OCI-LY7 (cell line): ENCODE results near the gene SLC9A9. TPM values are rescaled to one million over a fixed set of nuclear protein-coding genes. Genes with fewer than 3 reads are reported as not detected.

ENCODE experiments used
- BruUV-seq: library from RNA; stranded (reverse); fragments of 400-500 nt; replicated peaks from 2 replicates; lab custom pipeline; 2021; lab: Mats Ljungman, UMichigan
- CTCF ChIA-PET: fragments of 300-600 bp; sonication (Branson Sonifier 250); formaldehyde crosslinking; loops from one replicate; lab custom pipeline; 2022; ENCODE audit warnings: antibody characterized with exemption; ENCODE audit not compliant: unreplicated experiment; lab: Charles Lee
- POLR2A ChIA-PET: fragments of 300-600 bp; sonication (Branson Sonifier 250); formaldehyde crosslinking; loops from one replicate; lab custom pipeline; 2022; ENCODE audit warnings: antibody characterized with exemption; lab: Charles Lee
- DNase-seq: peaks from one replicate; pipeline ENCODE4 v3.0.0-alpha.2; 2015; ENCODE audit warnings: low spot score
- H2AFZ ChIP-seq: fragments of 200-600 bp; sonication (generic), shearing (Covaris generic); 2 replicates; pipeline ENCODE4 v1.6.1; 2014; ENCODE audit warnings: mild to moderate bottlenecking, antibody characterized with exemption, low read length, moderate library complexity
- H3K27ac ChIP-seq: fragments of 200-600 bp; sonication (generic); 2 replicates; pipeline ENCODE4 v1.5.1; 2014; ENCODE audit warnings: mixed run types, low read depth, mild to moderate bottlenecking, moderate library complexity, low read length, inconsistent platforms; ENCODE audit not compliant: poor library complexity, severe bottlenecking
- H3K36me3 ChIP-seq: fragments of 200-600 bp; sonication (generic); 2 replicates; pipeline ENCODE4 v1.6.1; 2014; ENCODE audit warnings: mild to moderate bottlenecking, antibody characterized with exemption, low read length, moderate library complexity, mixed read lengths; ENCODE audit not compliant: insufficient read depth
- H3K4me1 ChIP-seq: fragments of 200-600 bp; sonication (generic); 2 replicates; pipeline ENCODE4 v1.5.1; 2014; ENCODE audit warnings: mild to moderate bottlenecking, low read length; ENCODE audit not compliant: insufficient read depth, poor library complexity, severe bottlenecking
- H3K4me2 ChIP-seq: fragments of 200-600 bp; sonication (generic); 2 replicates; pipeline ENCODE4 v1.6.1; 2014; ENCODE audit warnings: mild to moderate bottlenecking, low read length
- H3K4me3 ChIP-seq: fragments of 200-600 bp; sonication (generic); 2 replicates; pipeline ENCODE4 v1.5.1; 2014; ENCODE audit warnings: mild to moderate bottlenecking, low read depth, low read length; ENCODE audit not compliant: poor library complexity, severe bottlenecking
- H3K79me2 ChIP-seq: fragments of 200-600 bp; sonication (generic); 2 replicates; pipeline ENCODE4 v1.6.1; 2016; ENCODE audit warnings: low read depth, mild to moderate bottlenecking, low read length, moderate library complexity, mixed read lengths; ENCODE audit not compliant: insufficient read depth
- H3K9me2 ChIP-seq: fragments of 200-600 bp; sonication (generic); 2 replicates; pipeline ENCODE4 v1.6.1; 2016; ENCODE audit warnings: mild to moderate bottlenecking, low read length, mixed read lengths; ENCODE audit not compliant: insufficient read depth
- H3K9me3 ChIP-seq: fragments of 200-600 bp; sonication (generic); 2 replicates; pipeline ENCODE4 v1.6.1; 2014; ENCODE audit warnings: mild to moderate bottlenecking, mixed run types, low read length, mixed read lengths
- H4K20me1 ChIP-seq: fragments of 200-600 bp; sonication (generic); 2 replicates; pipeline ENCODE4 v1.6.1; 2014; ENCODE audit warnings: mild to moderate bottlenecking, antibody characterized with exemption, low read length, moderate library complexity, mixed read lengths; ENCODE audit not compliant: insufficient read depth
- CTCF ChIP-seq: fragments of 200-600 bp; sonication (generic); conservative IDR thresholded peaks from 2 replicates; pipeline ENCODE4 v1.5.1; 2014; ENCODE audit warnings: mild to moderate bottlenecking, antibody characterized with exemption, low read length, moderate library complexity, mixed read lengths
- EZH2phosphoT487 ChIP-seq: fragments of 200-600 bp; sonication (generic); IDR thresholded peaks from 2 replicates; pipeline ENCODE4 v1.6.1; 2018; ENCODE audit warnings: low read depth, borderline replicate concordance, mild to moderate bottlenecking, mixed run types, antibody characterized with exemption, low read length, moderate library complexity, mixed read lengths
- intact Hi-C: fragments of 100-400 bp; cut with micrococcal nuclease; formaldehyde crosslinking; loops from one replicate; pipeline ENCODE4 v1.10.0; 2022; ENCODE audit not compliant: unreplicated experiment
- total RNA-seq, 2 experiments: library from RNA; depleted of rRNA in 1 of 2; stranded (reverse); fragments of >200 nt in 1 of 2; shearing (Covaris generic) in 1 of 2; gene quantifications; 2 replicates each; pipeline ENCODE4 v1.2.3, GENCODE V29; 2014 to 2022

SLC9A9 gene
- total RNA-seq, 2 experiments from 2014 or later = 9.3 to 14.8 TPM

DNA sequence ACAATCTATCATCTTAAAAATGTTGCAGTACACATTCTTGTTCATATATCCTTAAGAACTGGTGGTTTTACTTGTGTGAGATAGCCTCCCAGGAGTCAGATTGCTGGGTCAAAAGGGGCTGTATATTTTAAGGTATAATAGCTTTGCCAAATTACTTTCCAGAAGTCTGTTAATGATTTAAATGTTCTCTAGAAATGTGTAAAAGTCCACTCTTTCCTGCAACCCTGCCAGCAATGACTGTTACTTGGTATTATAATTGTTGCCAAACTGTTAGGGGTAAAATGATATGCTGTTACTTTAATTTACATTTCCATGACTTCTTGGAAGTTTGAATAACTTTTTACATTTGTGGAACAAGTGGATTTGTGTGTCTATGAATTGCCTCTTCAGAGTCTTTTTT, 170.8 kb downstream of the SLC9A9 start:
- ChIA-PET CTCF (no interaction called here), POLR2A (no interaction called here)
- Histone ChIP-seq H3K4me2 (no peak overlapping the region), H3K4me3 (no peak overlapping the region), H3K79me2 (no peaks in the 10 kb centered on the region), H2AFZ (no peak overlapping the region), H3K9me3 (no peaks in the 10 kb centered on the region), H3K4me1 (no peaks in the 10 kb centered on the region), H3K36me3 (no peaks in the 10 kb centered on the region), H4K20me1 (no peaks in the 10 kb centered on the region), H3K9me2 (no peaks in the 10 kb centered on the region), H3K27ac (no peak overlapping the region)
- no TSS peak for BruUV-seq
- intact Hi-C loops = loop anchor here (10.0 kb wide), 1 partner anchor 443 kb away; no protein-coding TSS in a partner anchor
- TF ChIP-seq CTCF (no peak), EZH2phosphoT487 (no peak)
- no peak for DNase-seq

GRCh38 chr3:143676747-143677146, 171.5 kb downstream of the SLC9A9 start:
- BruUV-seq = no TSS peak
- ChIA-PET CTCF (no interaction called here), POLR2A (interaction anchor here (0.6 to 0.7 kb wide), 2 partner anchors 607 to 669 kb away, joined by 3 read pairs; no protein-coding TSS in a partner anchor)
- Histone ChIP-seq H3K36me3 (no peaks in the 10 kb centered on the region), H3K4me3 (no peak overlapping the region), H3K9me2 (no peaks in the 10 kb centered on the region), H4K20me1 (no peaks in the 10 kb centered on the region), H2AFZ (no peak overlapping the region), H3K79me2 (no peaks in the 10 kb centered on the region), H3K4me1 (no peaks in the 10 kb centered on the region), H3K9me3 (no peaks in the 10 kb centered on the region), H3K4me2 (no peak overlapping the region), H3K27ac (no peak overlapping the region)
- no peak for DNase-seq
- TF ChIP-seq CTCF = no peak
- no peak for TF ChIP-seq EZH2phosphoT487
- intact Hi-C loops = loop anchor here (10.0 kb wide), 1 partner anchor 442 kb away; no protein-coding TSS in a partner anchor

- no peak overlapping the region for H3K27ac ChIP-seq
- no peaks in the 10 kb centered on the region for H3K36me3 ChIP-seq
- ChIA-PET CTCF (interaction anchor here (0.6 kb wide), 1 partner anchor 91 kb away, joined by 3 read pairs; no protein-coding TSS in a partner anchor), POLR2A (interaction anchor here (0.7 kb wide), 1 partner anchor 606 kb away, joined by 3 read pairs; no protein-coding TSS in a partner anchor)
- H3K9me2 ChIP-seq = no peaks in the 10 kb centered on the region
- H3K4me3 ChIP-seq = no peak overlapping the region
- H3K9me3 ChIP-seq = no peaks in the 10 kb centered on the region
- DNase-seq = no peak
- no peaks in the 10 kb centered on the region for H4K20me1 ChIP-seq
- BruUV-seq = no TSS peak
- H3K79me2 ChIP-seq = no peaks in the 10 kb centered on the region
- intact Hi-C loops = loop anchor here (10.0 kb wide), 1 partner anchor 441 kb away; no protein-coding TSS in a partner anchor
- H3K4me1 ChIP-seq = no peaks in the 10 kb centered on the region
- no peak overlapping the region for H2AFZ ChIP-seq
- TF ChIP-seq EZH2phosphoT487 = no peak
- TF ChIP-seq CTCF = no peak
- H3K4me2 ChIP-seq = no peak overlapping the region
Measured at GRCh38 chr3:143676021-143676420, 172.2 kb downstream of the SLC9A9 start.
